GM18505 (cell line): Measurements from ENCODE around the gene GRB10.

ENCODE experiments used
- ATAC-seq: cut with Tn5 transposase; IDR thresholded peaks from one replicate; pipeline ENCODE4 v1.9.1; 2021; ENCODE audit not compliant: unreplicated experiment
- POLR2A ChIP-seq: IDR thresholded peaks from 4 replicates; pipeline ENCODE4 v1.6.1; 2011; ENCODE audit warnings: borderline replicate concordance; ENCODE audit not compliant: insufficient read depth, insufficient read length; ENCODE audit errors: extremely low read depth

The GRB10 gene

GRCh38 chr7:50684011-50684712 lies 98.5 kb downstream of the GRB10 start:
- no peak for ATAC-seq
- no peak for TF ChIP-seq POLR2A

- no peak for TF ChIP-seq POLR2A
- ATAC-seq = no peak
These were observed 100.1 kb downstream of the GRB10 start for GRCh38 chr7:50682573-50682972.

GRCh38 chr7:50682079-50682478 lies 100.6 kb downstream of the GRB10 start:
- no peak for TF ChIP-seq POLR2A
- ATAC-seq = no peak

- no peak for TF ChIP-seq POLR2A
- no peak for ATAC-seq
These were observed 101.2 kb downstream of the GRB10 start for GRCh38 chr7:50681432-50682045.

- TF ChIP-seq POLR2A = no peak
- ATAC-seq = no peak
These were observed 103.3 kb downstream of the GRB10 start for GRCh38 chr7:50679218-50680007.

GRCh38 chr7:50678586-50678985 lies 104.1 kb downstream of the GRB10 start:
- ATAC-seq = no peak
- no peak for TF ChIP-seq POLR2A

- no peak for TF ChIP-seq POLR2A
- ATAC-seq = no peak
These were observed 105.1 kb downstream of the GRB10 start for GRCh38 chr7:50677638-50677996.

- TF ChIP-seq POLR2A = no peak
- no peak for ATAC-seq
These were observed 105.7 kb downstream of the GRB10 start for GRCh38 chr7:50676740-50677637.

GRCh38 chr7:50676079-50676478 lies 106.6 kb downstream of the GRB10 start:
- ATAC-seq = no peak
- no peak for TF ChIP-seq POLR2A

- no peak for ATAC-seq
- no peak for TF ChIP-seq POLR2A
These were observed 107.5 kb downstream of the GRB10 start for GRCh38 chr7:50674896-50675835.

GRCh38 chr7:50674299-50674698 lies 108.4 kb downstream of the GRB10 start:
- no peak for ATAC-seq
- TF ChIP-seq POLR2A = no peak

- no peak for ATAC-seq
- no peak for TF ChIP-seq POLR2A
These were observed 109.6 kb downstream of the GRB10 start for GRCh38 chr7:50673096-50673495.
